Measurements from ENCODE around the gene TRAK2.

Gene TRAK2

GRCh38 chr2:201361078-201361733 is 90.1 kb downstream of the TRAK2 start:
- no peak for DNase-seq (ENCODE audit: low read depth in 3 of 3)

DNA sequence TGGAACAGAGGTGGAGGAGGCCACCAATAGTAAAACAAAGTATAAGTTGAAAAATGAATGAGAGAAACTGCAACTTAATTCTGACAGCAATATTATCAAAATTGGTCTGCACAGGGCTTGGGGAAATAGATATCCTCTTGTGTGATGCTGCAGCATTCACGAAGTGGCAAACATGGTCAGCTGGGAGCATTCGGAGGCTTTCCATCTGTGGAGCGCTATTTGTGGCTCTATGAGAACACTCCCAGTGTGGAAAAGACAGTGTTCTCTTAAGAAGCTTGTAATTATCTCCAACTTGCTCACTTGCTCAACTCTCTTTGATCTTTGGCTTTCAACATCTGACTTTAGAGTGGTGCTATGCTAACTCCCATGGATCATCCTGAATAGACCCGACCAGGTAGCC is 91.0 kb downstream of the TRAK2 start:
- DNase-seq (ENCODE audit: low read depth in 3 of 3), result no peak

DNA sequence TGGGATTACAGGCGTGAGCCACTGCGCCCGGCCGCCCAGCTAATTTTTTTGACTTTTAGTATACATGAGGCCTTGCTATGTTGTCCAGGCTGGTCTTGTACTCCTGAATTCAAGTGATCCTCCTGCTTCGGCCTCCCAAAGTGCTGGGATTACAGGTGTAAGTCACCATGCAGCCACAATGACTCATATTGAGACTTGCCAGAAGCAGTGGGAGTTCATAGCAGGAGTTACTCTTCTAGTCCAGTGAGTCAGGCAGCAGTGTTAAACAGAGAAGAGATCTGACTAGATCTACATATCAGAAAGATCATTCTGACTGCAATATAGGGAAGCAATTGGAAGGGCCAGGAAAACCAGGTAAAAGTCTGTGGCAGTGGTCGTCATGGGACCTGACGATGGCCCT is 92.6 kb downstream of the TRAK2 start:
- DNase-seq (ENCODE audit: low read depth in 3 of 3), result no peak

DNA sequence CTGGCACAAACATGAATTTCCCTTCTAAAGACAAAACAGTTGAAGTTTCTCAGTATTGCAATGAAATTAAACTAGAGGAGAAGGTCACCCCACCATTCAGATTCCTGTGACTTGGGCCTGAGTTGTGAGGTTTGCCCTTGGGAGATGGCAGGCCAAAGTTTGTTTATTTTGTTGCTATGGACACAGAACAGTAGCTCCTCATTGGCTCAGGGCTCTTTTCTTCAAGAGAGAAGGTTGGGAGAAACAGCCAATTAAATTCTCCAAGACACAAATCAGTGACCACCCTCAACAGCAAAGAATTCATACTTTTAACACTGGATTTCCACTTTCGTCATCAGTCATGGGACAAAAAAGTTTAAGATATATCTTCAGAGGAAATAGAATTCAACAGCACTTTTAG is 94.0 kb downstream of the TRAK2 start, which contains the start of gene FLACC1:
FLACC1 (minus strand) TSS at position 125 of the 400 bp plus-strand sequence. CDS start 5,941 bp downstream, outside the sequence.
- DNase-seq (ENCODE audit: low read depth in 3 of 3), result no peak

GRCh38 chr2:201353116-201353515 is 98.1 kb downstream of the TRAK2 start:
- no peak for DNase-seq (ENCODE audit: low read depth in 3 of 3)

DNA sequence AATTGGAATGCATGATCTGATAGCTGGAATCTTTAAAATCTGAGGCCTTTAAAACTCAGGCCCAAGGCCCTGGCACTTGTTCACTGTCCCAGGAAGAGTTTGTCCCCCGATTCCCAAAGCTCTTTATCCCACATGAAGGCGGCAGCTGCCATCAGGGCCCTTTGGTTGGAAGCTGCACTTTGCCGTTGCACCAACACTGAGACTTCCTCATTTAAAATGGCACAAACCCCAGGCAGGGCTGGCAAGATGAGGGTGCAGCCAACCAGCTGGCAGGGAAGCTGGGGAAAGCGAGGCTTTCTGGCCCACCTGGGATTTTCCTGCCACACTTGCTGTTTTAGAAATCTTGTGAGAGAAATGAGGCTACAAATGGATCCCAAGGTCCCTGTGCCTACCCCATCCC is 100.4 kb downstream of the TRAK2 start:
- no peak for DNase-seq (ENCODE audit: low read depth in 3 of 3)

DNA sequence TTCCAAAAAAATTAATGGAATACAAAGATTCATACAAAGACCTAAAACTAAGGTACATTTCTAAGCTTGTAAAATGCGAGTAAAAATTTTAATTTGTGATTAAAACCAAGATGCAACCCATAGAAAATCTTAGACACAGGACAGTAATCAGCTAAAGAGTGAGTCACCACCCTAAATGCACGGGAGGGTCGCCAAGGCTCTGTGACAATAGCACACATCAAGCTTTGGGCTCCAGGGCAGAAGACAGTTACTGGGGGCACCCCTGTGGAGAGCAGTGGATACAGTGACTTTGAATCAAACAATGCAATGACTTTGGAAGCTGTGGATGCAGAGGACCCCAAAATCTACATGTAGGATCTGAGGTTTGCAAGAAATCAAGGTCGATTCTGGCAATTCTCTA is 101.7 kb downstream of the TRAK2 start:
- no peak for DNase-seq (ENCODE audit: low read depth in 3 of 3)

DNA sequence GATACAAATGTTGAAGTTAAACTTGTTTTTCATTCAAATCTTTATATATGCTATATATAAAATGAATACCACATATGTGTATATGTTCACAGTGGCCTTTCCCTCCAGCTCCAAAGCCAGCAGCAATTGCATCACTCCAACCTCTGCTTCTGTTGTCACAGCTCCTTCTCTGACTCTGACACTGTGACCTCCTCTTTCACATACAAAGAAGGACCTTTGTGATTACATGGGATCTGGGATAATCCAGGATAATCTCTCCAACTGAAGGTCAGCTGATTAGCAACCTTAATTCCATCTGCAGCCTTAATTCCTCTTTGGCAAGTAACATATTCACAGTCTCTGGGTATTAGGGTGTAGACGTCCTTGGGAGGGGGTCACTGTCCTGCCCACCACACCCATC is 102.5 kb downstream of the TRAK2 start:
- DNase-seq (ENCODE audit: low read depth in 3 of 3), result no peak

- no peak for DNase-seq (ENCODE audit: low read depth in 3 of 3)
Observed at GRCh38 chr2:201347138-201347537, 104.1 kb downstream of the TRAK2 start.

- DNase-seq (ENCODE audit: low read depth in 3 of 3), result no peak
Observed at GRCh38 chr2:201345625-201346213, 105.5 kb downstream of the TRAK2 start.

DNA sequence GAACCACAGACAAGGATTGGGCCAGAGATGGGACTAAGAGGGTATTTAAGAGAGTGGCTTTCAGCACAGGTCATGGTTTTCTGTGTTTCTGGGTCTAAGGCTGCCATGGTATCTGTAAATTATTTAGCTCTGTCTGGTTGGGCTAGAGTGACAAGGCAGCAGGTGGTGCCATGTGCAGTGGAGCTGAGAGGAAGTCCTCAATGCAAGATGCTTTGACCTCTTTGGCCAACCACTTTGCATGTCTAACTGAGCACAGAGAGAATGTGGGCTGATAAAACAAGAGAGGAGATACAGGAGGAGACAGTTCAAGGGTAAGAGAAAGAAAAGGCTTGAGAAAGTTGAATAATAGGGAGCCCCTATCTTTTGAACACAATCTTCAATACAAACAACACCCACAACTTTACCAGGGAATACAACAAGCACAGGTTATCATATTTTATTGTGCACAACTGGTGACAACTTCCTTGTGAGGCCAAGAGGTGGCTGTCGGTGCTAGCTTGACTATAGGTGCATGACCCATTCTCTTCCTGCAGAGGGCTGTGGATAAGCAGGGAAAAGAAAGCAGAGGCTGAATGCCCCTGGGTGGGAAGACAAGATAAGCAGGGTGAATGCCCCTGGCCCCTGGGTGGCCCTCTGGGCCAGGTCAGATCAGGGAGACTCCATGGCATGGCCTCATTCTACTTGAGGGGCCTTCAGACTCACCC is 106.4 kb downstream of the TRAK2 start:
- no peak for DNase-seq (ENCODE audit: low read depth in 3 of 3)

- DNase-seq (ENCODE audit: low read depth in 3 of 3), result no peak
Observed at GRCh38 chr2:201343559-201343958, 107.7 kb downstream of the TRAK2 start.

DNA sequence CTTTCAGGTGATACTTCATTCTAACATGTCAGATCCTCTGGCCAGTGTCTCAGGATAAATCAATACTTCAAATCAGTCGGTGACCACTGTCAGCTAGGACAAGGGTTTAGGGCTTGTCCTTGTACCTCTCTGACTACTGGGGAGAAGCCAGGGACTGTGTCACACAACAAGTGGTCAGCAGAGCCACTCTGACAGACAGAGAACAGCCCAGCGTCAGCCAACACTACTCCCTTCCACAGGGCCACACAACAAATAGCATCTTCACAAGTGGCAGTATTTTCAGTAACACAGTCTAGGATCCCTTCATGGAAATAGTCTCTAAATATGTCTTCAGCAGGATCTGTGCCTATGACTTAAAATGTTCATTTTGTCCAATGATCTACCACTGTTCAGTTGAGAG is 108.3 kb downstream of the TRAK2 start:
- no peak for DNase-seq (ENCODE audit: low read depth in 3 of 3)

DNA sequence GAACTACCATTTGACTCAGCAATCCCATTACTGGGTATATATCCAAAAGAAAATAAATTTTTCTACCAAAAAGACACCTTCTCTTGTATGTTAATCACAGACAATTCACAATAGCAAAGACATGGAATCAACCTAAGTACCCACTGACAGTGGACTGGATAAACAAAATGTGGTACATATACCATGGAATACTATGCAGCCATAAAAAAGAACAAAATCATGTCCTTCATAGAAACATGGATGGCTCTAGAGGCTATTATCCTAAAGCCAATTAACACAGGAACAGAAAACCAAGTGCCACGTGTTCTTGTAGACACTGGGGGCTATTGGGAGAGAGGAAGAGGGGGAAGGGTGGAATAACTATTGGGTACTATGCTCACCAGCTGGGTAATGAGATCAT is 121.8 kb downstream of the TRAK2 start:
- DNase-seq (ENCODE audit: low read depth in 3 of 3), result no peak

- DNase-seq (ENCODE audit: low read depth in 3 of 3), result no peak
Observed at GRCh38 chr2:201327678-201328077, 123.6 kb downstream of the TRAK2 start.

All from stimulated activated CD4-positive, alpha-beta T cell treated with anti-CD3 and anti-CD28 coated beads, TNF-alpha, amount 100 ng/mL, for 4 hours (primary cell).